WTC11 (cell line): ENCODE data around the gene SFTPA1. TPM values are rescaled to one million over a fixed set of nuclear protein-coding genes. Genes with fewer than 3 reads are reported as not detected.
"Not testable (repeated sequence)": the region's sequence is repeated elsewhere in the genome, so short reads cannot be mapped to it uniquely, and the experiment has no call there.

Experiments used
- ATAC-seq: fragments of 200-7000 bp; cut with Tn5 transposase; 2 replicates; pipeline ENCODE4 v1.10.0; 2021; ENCODE audit warnings: mild to moderate bottlenecking, moderate library complexity
- CTCF ChIA-PET: fragments of 300-600 bp; sonication (Branson Sonifier 250); formaldehyde crosslinking; loops from one replicate; lab custom pipeline; 2021; ENCODE audit warnings: antibody characterized with exemption; lab: Charles Lee
- POLR2A ChIA-PET: fragments of 350-600 bp; sonication (Branson Sonifier 250); formaldehyde crosslinking; loops from one replicate; lab custom pipeline; 2021; ENCODE audit warnings: antibody characterized with exemption; lab: Charles Lee
- DNase-seq: peaks from one replicate; pipeline ENCODE4 v3.0.0; 2021; ENCODE audit warnings: low spot score
- H3K27ac Mint-ChIP-seq: 2 replicates; pipeline ENCODE4 v1.8.0; 2021; ENCODE audit warnings: mixed read lengths
- H3K27me3 Mint-ChIP-seq: 2 replicates; pipeline ENCODE4 v1.8.0; 2021; ENCODE audit warnings: low read depth, mild to moderate bottlenecking, moderate library complexity, mixed read lengths
- H3K36me3 Mint-ChIP-seq: 2 replicates; pipeline ENCODE4 v1.8.0; 2021; ENCODE audit warnings: mixed read lengths
- H3K4me1 Mint-ChIP-seq: 2 replicates; pipeline ENCODE4 v1.8.0; 2022; ENCODE audit warnings: mixed read lengths
- H3K4me3 Mint-ChIP-seq: 2 replicates; pipeline ENCODE4 v1.8.0; 2021; ENCODE audit warnings: mild to moderate bottlenecking, moderate library complexity, mixed read lengths
- H3K9me3 Mint-ChIP-seq: 2 replicates; pipeline ENCODE4 v1.8.0; 2021; ENCODE audit warnings: mixed read lengths
- CREM ChIP-seq: sonication (generic); formaldehyde crosslinking; IDR thresholded peaks from 2 replicates; pipeline ENCODE4 v1.8.1; 2022; ENCODE audit warnings: mild to moderate bottlenecking, missing genetic modification reagents, moderate library complexity
- ETV6 ChIP-seq: sonication (generic); formaldehyde crosslinking; IDR thresholded peaks from 2 replicates; pipeline ENCODE4 v1.8.1; 2022; ENCODE audit warnings: mild to moderate bottlenecking, missing genetic modification reagents
- IRF2 ChIP-seq: sonication (generic); formaldehyde crosslinking; IDR thresholded peaks from 2 replicates; pipeline ENCODE4 v1.8.0; 2022; ENCODE audit warnings: low read depth, missing genetic modification reagents, borderline replicate concordance
- JAZF1 ChIP-seq: fragments of 250-450 bp; sonication (Bioruptor Pico); IDR thresholded peaks from 2 replicates; pipeline ENCODE4 v1.9.0; 2021; ENCODE audit warnings: moderate library complexity, mild to moderate bottlenecking, inconsistent platforms
- KAT7 ChIP-seq: sonication (generic); formaldehyde crosslinking; IDR thresholded peaks from 2 replicates; pipeline ENCODE4 v1.8.1; 2023; ENCODE audit warnings: missing genetic modification reagents, mild to moderate bottlenecking, borderline replicate concordance
- NR2C2 ChIP-seq: sonication (generic); formaldehyde crosslinking; IDR thresholded peaks from 2 replicates; pipeline ENCODE4 v1.8.0; 2022; ENCODE audit warnings: mild to moderate bottlenecking, missing genetic modification reagents
- SP1 ChIP-seq: sonication (generic); formaldehyde crosslinking; conservative IDR thresholded peaks from 2 replicates; pipeline ENCODE4 v1.8.1; 2022; ENCODE audit warnings: missing genetic modification reagents
- TEAD1 ChIP-seq: sonication (generic); formaldehyde crosslinking; IDR thresholded peaks from 2 replicates; pipeline ENCODE4 v1.8.0; 2022; ENCODE audit warnings: mild to moderate bottlenecking, missing genetic modification reagents
- ZNF121 ChIP-seq: sonication (generic); formaldehyde crosslinking; IDR thresholded peaks from 2 replicates; pipeline ENCODE4 v1.8.0; 2023; ENCODE audit warnings: missing genetic modification reagents
- ZNF138 ChIP-seq: sonication (generic); formaldehyde crosslinking; conservative IDR thresholded peaks from 2 replicates; pipeline ENCODE4 v1.8.1; 2022; ENCODE audit warnings: mild to moderate bottlenecking, moderate library complexity, missing genetic modification reagents
- ZNF219 ChIP-seq: sonication (generic); formaldehyde crosslinking; IDR thresholded peaks from 2 replicates; pipeline ENCODE4 v1.8.0; 2023; ENCODE audit warnings: missing genetic modification reagents, mild to moderate bottlenecking, borderline replicate concordance
- ZNF423 ChIP-seq: fragments of 250-450 bp; sonication (Bioruptor Pico); IDR thresholded peaks from 2 replicates; pipeline ENCODE4 v2.1.2; 2022; ENCODE audit warnings: mild to moderate bottlenecking, moderate library complexity
- total RNA-seq: library from RNA; stranded (reverse); gene quantifications from 3 replicates; pipeline ENCODE4 v1.2.3, GENCODE V29; 2021
- TF ChIP-seq, protein P1 (sequence below): sonication (generic); formaldehyde crosslinking; IDR thresholded peaks from 2 replicates; pipeline ENCODE4 v1.8.0; 2022; ENCODE audit warnings: missing genetic modification reagents
- TF ChIP-seq, protein P2 (sequence below): fragments of 200-600 bp; IDR thresholded peaks from 2 replicates; pipeline ENCODE4 v1.8.0; 2022; ENCODE audit warnings: antibody characterized with exemption
- TF ChIP-seq, protein P3 (sequence below): sonication (generic); formaldehyde crosslinking; IDR thresholded peaks from 2 replicates; pipeline ENCODE4 v1.8.1; 2023; ENCODE audit warnings: mild to moderate bottlenecking, missing genetic modification reagents
- TF ChIP-seq, protein P4 (sequence below): fragments of 250-450 bp; sonication (Bioruptor Pico); IDR thresholded peaks from 2 replicates; pipeline ENCODE4 v2.1.2; 2022; ENCODE audit warnings: mild to moderate bottlenecking, moderate library complexity

SFTPA1 gene
- total RNA-seq, 1 experiment from 2014 or later = 3.8 TPM

DNA sequence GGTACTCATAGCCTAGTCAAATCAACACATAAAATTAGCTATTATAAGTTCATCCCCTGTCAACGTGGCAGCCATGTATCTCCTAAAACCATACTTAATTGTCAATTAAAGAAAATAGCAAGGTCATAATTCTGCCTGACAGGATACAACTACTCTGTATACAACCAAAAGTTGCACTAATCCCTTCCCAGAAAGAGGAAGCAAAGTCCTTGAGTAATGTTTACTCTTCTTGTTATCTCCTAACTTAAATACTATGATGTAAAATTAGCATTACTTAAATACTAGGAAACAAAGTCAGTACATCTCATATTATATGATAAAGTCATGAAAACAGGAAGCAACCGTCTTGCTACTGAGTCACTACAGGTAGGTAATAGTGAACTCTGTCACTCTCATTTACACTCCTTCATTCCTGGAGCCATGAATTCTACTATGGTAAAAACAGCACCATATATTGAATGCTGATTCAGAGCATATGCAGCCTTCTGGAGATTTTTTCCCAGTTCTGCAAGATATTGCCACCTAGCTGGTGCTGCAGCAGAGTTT, 26.0 kb downstream of the SFTPA1 start:
- H3K27me3 Mint-ChIP-seq, H3K36me3 Mint-ChIP-seq, CTCF ChIA-PET, ATAC-seq, H3K27ac Mint-ChIP-seq, H3K9me3 Mint-ChIP-seq, DNase-seq, H3K4me1 Mint-ChIP-seq, H3K4me3 Mint-ChIP-seq, POLR2A ChIA-PET: not testable (repeated sequence)

DNA sequence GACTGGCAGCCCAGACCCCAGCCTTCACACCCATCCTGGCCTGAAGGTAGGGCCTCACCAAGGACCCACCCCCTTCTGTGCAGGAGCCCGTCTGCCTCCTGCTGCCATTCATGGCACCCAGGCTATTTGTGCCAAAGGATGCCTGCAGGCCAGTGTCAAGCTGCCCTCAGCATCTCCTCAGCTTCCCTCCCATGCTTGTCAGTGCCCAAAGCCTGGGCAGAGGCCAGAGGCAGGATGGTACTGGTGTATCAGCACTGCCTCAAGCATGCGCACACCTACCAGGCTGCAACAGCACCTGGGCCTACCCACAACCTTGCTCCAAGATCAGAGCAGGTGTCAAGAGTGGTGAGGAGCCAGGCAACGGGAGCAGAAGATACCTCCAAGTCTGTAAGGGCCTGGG, 27.6 kb downstream of the SFTPA1 start:
- Mint-ChIP-seq H3K36me3 (no peaks in the 10 kb centered on the region), H3K4me3 (no peak overlapping the region), H3K27ac (no peak overlapping the region), H3K9me3 (no peaks in the 10 kb centered on the region), H3K27me3 (peaks cover 6% of the 10 kb centered on the region), H3K4me1 (no peaks in the 10 kb centered on the region)
- no peak for ATAC-seq
- TF ChIP-seq NR2C2 (CRISPR knock-in tag) (no peak), ZNF423 (CRISPR knock-in tag) (no peak), IRF2 (CRISPR knock-in tag) (no peak), CREM (CRISPR knock-in tag) (no peak), TEAD1 (CRISPR knock-in tag) (no peak), ZNF138 (CRISPR knock-in tag) (no peak), KAT7 (CRISPR knock-in tag) (no peak), ZNF219 (CRISPR knock-in tag) (no peak), JAZF1 (CRISPR knock-in tag) (no peak), ETV6 (CRISPR knock-in tag) (no peak), ZNF121 (CRISPR knock-in tag) (no peak), SP1 (no peak)
- TF ChIP-seq, protein P1, sequence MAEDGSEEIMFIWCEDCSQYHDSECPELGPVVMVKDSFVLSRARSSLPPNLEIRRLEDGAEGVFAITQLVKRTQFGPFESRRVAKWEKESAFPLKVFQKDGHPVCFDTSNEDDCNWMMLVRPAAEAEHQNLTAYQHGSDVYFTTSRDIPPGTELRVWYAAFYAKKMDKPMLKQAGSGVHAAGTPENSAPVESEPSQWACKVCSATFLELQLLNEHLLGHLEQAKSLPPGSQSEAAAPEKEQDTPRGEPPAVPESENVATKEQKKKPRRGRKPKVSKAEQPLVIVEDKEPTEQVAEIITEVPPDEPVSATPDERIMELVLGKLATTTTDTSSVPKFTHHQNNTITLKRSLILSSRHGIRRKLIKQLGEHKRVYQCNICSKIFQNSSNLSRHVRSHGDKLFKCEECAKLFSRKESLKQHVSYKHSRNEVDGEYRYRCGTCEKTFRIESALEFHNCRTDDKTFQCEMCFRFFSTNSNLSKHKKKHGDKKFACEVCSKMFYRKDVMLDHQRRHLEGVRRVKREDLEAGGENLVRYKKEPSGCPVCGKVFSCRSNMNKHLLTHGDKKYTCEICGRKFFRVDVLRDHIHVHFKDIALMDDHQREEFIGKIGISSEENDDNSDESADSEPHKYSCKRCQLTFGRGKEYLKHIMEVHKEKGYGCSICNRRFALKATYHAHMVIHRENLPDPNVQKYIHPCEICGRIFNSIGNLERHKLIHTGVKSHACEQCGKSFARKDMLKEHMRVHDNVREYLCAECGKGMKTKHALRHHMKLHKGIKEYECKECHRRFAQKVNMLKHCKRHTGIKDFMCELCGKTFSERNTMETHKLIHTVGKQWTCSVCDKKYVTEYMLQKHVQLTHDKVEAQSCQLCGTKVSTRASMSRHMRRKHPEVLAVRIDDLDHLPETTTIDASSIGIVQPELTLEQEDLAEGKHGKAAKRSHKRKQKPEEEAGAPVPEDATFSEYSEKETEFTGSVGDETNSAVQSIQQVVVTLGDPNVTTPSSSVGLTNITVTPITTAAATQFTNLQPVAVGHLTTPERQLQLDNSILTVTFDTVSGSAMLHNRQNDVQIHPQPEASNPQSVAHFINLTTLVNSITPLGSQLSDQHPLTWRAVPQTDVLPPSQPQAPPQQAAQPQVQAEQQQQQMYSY = no peak
- TF ChIP-seq, protein P2, sequence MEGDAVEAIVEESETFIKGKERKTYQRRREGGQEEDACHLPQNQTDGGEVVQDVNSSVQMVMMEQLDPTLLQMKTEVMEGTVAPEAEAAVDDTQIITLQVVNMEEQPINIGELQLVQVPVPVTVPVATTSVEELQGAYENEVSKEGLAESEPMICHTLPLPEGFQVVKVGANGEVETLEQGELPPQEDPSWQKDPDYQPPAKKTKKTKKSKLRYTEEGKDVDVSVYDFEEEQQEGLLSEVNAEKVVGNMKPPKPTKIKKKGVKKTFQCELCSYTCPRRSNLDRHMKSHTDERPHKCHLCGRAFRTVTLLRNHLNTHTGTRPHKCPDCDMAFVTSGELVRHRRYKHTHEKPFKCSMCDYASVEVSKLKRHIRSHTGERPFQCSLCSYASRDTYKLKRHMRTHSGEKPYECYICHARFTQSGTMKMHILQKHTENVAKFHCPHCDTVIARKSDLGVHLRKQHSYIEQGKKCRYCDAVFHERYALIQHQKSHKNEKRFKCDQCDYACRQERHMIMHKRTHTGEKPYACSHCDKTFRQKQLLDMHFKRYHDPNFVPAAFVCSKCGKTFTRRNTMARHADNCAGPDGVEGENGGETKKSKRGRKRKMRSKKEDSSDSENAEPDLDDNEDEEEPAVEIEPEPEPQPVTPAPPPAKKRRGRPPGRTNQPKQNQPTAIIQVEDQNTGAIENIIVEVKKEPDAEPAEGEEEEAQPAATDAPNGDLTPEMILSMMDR = no peak
- TF ChIP-seq, protein P3, sequence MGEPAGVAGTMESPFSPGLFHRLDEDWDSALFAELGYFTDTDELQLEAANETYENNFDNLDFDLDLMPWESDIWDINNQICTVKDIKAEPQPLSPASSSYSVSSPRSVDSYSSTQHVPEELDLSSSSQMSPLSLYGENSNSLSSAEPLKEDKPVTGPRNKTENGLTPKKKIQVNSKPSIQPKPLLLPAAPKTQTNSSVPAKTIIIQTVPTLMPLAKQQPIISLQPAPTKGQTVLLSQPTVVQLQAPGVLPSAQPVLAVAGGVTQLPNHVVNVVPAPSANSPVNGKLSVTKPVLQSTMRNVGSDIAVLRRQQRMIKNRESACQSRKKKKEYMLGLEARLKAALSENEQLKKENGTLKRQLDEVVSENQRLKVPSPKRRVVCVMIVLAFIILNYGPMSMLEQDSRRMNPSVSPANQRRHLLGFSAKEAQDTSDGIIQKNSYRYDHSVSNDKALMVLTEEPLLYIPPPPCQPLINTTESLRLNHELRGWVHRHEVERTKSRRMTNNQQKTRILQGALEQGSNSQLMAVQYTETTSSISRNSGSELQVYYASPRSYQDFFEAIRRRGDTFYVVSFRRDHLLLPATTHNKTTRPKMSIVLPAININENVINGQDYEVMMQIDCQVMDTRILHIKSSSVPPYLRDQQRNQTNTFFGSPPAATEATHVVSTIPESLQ = no peak
- TF ChIP-seq, protein P4, sequence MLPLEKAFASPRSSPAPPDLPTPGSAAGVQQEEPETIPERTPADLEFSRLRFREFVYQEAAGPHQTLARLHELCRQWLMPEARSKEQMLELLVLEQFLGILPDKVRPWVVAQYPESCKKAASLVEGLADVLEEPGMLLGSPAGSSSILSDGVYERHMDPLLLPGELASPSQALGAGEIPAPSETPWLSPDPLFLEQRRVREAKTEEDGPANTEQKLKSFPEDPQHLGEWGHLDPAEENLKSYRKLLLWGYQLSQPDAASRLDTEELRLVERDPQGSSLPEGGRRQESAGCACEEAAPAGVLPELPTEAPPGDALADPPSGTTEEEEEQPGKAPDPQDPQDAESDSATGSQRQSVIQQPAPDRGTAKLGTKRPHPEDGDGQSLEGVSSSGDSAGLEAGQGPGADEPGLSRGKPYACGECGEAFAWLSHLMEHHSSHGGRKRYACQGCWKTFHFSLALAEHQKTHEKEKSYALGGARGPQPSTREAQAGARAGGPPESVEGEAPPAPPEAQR = no peak
- no peak for DNase-seq
- ChIA-PET POLR2A (no interaction called here), CTCF (no interaction called here)

DNA sequence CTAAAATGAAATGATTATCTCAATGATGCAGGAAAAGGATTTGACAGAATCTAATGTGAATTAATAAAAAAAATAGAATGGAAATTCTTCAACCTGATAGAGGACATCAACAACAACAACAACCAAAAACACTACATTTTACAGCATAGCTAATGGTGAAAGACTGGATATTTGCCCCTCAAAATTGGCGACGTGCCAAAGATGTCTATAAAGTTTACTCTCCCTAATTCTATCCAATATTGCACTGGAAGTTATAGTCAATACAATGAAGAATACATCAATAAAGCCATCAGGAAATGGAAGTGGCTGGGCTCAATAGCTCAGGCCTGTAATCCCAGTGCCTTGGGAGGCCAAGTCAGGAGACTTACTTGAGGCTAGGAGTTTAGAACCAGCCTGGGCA, 42.0 kb downstream of the SFTPA1 start:
- ATAC-seq, H3K4me1 Mint-ChIP-seq, H3K27ac Mint-ChIP-seq, POLR2A ChIA-PET, DNase-seq, H3K4me3 Mint-ChIP-seq, H3K36me3 Mint-ChIP-seq, H3K9me3 Mint-ChIP-seq, CTCF ChIA-PET: not testable (repeated sequence)
- H3K27me3 Mint-ChIP-seq = peaks cover 20% of the 10 kb centered on the region

DNA sequence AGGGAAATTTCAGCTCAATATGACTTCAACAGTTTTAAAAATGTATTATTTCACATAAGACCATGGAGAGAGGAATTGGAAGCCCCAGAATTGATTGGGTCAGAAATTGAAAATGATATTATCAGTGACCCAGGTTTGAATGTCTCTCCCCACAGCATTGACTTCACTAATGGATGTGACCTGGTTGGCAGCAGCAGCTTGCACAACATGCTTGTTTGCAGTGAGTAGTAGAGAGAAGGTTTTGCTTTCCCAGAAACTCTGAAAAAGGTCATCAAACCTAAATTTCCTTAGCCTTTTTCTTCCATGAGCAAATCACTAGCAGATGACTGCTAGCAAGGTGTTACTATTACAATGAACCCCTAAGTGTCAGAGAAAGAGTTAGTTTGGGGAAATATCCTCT, 52.5 kb downstream of the SFTPA1 start:
- H3K27ac Mint-ChIP-seq, CTCF ChIA-PET, H3K4me1 Mint-ChIP-seq, H3K9me3 Mint-ChIP-seq, H3K4me3 Mint-ChIP-seq, DNase-seq, H3K36me3 Mint-ChIP-seq, ATAC-seq, POLR2A ChIA-PET: not testable (repeated sequence)
- H3K27me3 Mint-ChIP-seq = peaks cover 11% of the 10 kb centered on the region

DNA sequence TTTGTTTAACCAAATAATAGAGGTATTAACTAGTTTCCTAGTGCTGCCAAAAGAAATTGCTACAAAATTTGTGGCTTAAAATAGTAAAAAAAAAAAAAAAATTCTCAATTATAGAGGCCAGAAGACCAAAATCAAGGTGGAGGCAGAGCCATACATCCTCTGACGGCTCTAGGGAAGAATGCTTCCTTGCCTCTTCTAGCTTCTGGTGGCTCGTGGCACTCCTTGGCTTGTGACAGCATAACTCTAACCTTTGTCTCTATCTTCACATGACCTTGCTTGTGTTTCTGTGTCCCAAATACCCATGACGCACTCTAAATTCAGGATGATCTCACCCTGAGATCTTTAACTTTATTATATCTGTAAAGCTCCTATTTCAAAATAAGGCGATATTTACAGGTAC, 53.9 kb downstream of the SFTPA1 start:
- POLR2A ChIA-PET, DNase-seq, H3K4me3 Mint-ChIP-seq, H3K4me1 Mint-ChIP-seq, H3K36me3 Mint-ChIP-seq, H3K9me3 Mint-ChIP-seq, CTCF ChIA-PET, H3K27ac Mint-ChIP-seq, H3K27me3 Mint-ChIP-seq, ATAC-seq: not testable (repeated sequence)
